ENCODE data around the gene CDH4. TPM values are rescaled to one million over a fixed set of nuclear protein-coding genes. Genes with fewer than 3 reads are reported as not detected.

The CDH4 gene
- total RNA-seq, 2 experiments from 2014 or later, result not detected

DNA sequence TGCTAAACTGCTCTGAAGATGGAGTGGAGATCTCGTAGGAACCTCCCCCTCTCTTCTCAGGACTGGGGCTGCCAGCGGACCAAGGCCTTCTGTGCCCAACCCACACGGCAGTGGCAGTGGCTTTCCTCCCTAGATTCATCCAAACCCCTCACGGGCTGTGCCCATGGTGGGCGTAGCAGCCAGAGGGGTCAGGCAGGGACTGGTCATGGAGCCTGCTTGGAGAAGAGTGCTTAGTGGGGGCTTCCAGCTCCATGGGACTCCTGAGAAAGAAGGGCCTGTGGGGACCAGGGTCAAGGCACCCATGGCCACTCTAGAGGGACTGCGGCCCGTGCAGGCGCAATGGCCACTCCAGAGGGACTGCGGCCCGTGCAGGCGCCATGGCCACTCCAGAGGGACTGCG, 727.0 kb downstream of the CDH4 start:
- H3K9me2 ChIP-seq (ENCODE audit: insufficient read depth, low read length), result no peaks in the 10 kb centered on the region
- BruUV-seq (replicated peaks), result no TSS peak
- H3K4me3 ChIP-seq (ENCODE audit: low read depth, low read length, poor library complexity, severe bottlenecking), result no peak overlapping the region
- no peak for TF ChIP-seq EZH2phosphoT487 (IDR thresholded peaks at IDR 0.05; ENCODE audit: borderline replicate concordance, low read depth, low read length)
- TF ChIP-seq CTCF (conservative IDR thresholded peaks at IDR 0.05; ENCODE audit: low read length), result no peak
- no peaks in the 10 kb centered on the region for H3K79me2 ChIP-seq (ENCODE audit: insufficient read depth, low read depth, low read length)
- no peak for DNase-seq (ENCODE audit: low spot score)
- POLR2A ChIA-PET, result no interaction called here
- CTCF ChIA-PET (ENCODE audit: unreplicated experiment), result no interaction called here
- peaks cover 31% of the 10 kb centered on the region for H3K36me3 ChIP-seq (ENCODE audit: insufficient read depth, low read length)
- H3K27ac ChIP-seq (ENCODE audit: low read depth, low read length, poor library complexity, severe bottlenecking), result no peak overlapping the region
- no peaks in the 10 kb centered on the region for H3K9me3 ChIP-seq (ENCODE audit: low read length)
- H4K20me1 ChIP-seq (ENCODE audit: insufficient read depth, low read length), result no peaks in the 10 kb centered on the region
- no peaks in the 10 kb centered on the region for H3K4me1 ChIP-seq (ENCODE audit: insufficient read depth, low read length, poor library complexity, severe bottlenecking)
- no peak overlapping the region for H2AFZ ChIP-seq (ENCODE audit: low read length)
- intact Hi-C loops (cut with micrococcal nuclease; ENCODE audit: unreplicated experiment), result no loop called here
- no peak overlapping the region for H3K4me2 ChIP-seq (ENCODE audit: low read length)

GRCh38 chr20:61979701-61980635, 727.9 kb downstream of the CDH4 start:
- H3K27ac ChIP-seq (ENCODE audit: low read depth, low read length, poor library complexity, severe bottlenecking), result no peak overlapping the region
- H4K20me1 ChIP-seq (ENCODE audit: insufficient read depth, low read length), result no peaks in the 10 kb centered on the region
- H3K79me2 ChIP-seq (ENCODE audit: insufficient read depth, low read depth, low read length), result no peaks in the 10 kb centered on the region
- no peak for TF ChIP-seq CTCF (conservative IDR thresholded peaks at IDR 0.05; ENCODE audit: low read length)
- TF ChIP-seq EZH2phosphoT487 (IDR thresholded peaks at IDR 0.05; ENCODE audit: borderline replicate concordance, low read depth, low read length), result no peak
- ChIA-PET POLR2A (no interaction called here), CTCF (ENCODE audit: unreplicated experiment) (no interaction called here)
- no peaks in the 10 kb centered on the region for H3K9me3 ChIP-seq (ENCODE audit: low read length)
- H3K4me1 ChIP-seq (ENCODE audit: insufficient read depth, low read length, poor library complexity, severe bottlenecking), result no peaks in the 10 kb centered on the region
- no peak for DNase-seq (ENCODE audit: low spot score)
- H3K4me2 ChIP-seq (ENCODE audit: low read length), result no peak overlapping the region
- no peak overlapping the region for H3K4me3 ChIP-seq (ENCODE audit: low read depth, low read length, poor library complexity, severe bottlenecking)
- H2AFZ ChIP-seq (ENCODE audit: low read length), result no peak overlapping the region
- BruUV-seq (replicated peaks), result no TSS peak
- intact Hi-C loops (cut with micrococcal nuclease; ENCODE audit: unreplicated experiment), result loop anchor here (2.0 kb wide), 1 partner anchor 157 kb away; no protein-coding TSS in a partner anchor
- no peaks in the 10 kb centered on the region for H3K9me2 ChIP-seq (ENCODE audit: insufficient read depth, low read length)
- H3K36me3 ChIP-seq (ENCODE audit: insufficient read depth, low read length), result peaks cover 26% of the 10 kb centered on the region

Measured in OCI-LY7 (cell line).